ENCODE measurements around the gene TMEM135.

- TF ChIP-seq CTCF (IDR thresholded peaks at IDR 0.05) (no peak), REST (IDR thresholded peaks at IDR 0.05; ENCODE audit: insufficient read depth in 1 of 2, low read depth in 2 of 2, low read length in 1 of 2) (no peak)
Measured at GRCh38 chr11:87368858-87369480, 331.2 kb downstream of the TMEM135 start.
